Liver (tissue), 3 donors: ENCODE data around the gene HTR3B.

Experiments
- ATF3 ChIP-seq: IDR thresholded peaks from 2 replicates; pipeline ENCODE4 v1.6.1; 2016; ENCODE audit warnings: antibody characterized with exemption
- CTCF ChIP-seq: fragments of 150-350 bp; IDR thresholded peaks from 2 replicates; pipeline ENCODE4 v1.5.1; 2017; ENCODE audit warnings: improper control_type of control experiment, low read depth, low read length; ENCODE audit not compliant: missing input control
- MAX ChIP-seq: IDR thresholded peaks from 2 replicates; pipeline ENCODE4 v1.6.1; 2016; ENCODE audit warnings: antibody characterized with exemption
- REST ChIP-seq: IDR thresholded peaks from 2 replicates; pipeline ENCODE4 v1.6.1; 2016; ENCODE audit warnings: antibody characterized with exemption, mild to moderate bottlenecking
- ZBTB33 ChIP-seq: IDR thresholded peaks from 2 replicates; pipeline ENCODE4 v1.6.1; 2016; ENCODE audit warnings: antibody characterized with exemption
- donor health status: healthy.
- donor health status: healthy.

- TF ChIP-seq CTCF (no peak), ZBTB33 (no peak), REST (peak; percentile 68), MAX (peak; percentile 30), ATF3 (no peak)
Observed at GRCh38 chr11:113875234-113876073, 29.1 kb upstream of the HTR3B start, which contains the start of gene USP28.
